T-helper 22 cell (primary cell): ENCODE results near the gene SMTN.
"Not testable (repeated sequence)": the region's sequence is repeated elsewhere in the genome, so short reads cannot be mapped to it uniquely, and the experiment has no call there.

ENCODE experiments used
- DNase-seq: peaks from one replicate; pipeline ENCODE4 v3.0.0-alpha.2; 2020; ENCODE audit warnings: low read depth

Gene SMTN

GRCh38 chr22:31104869-31105268 lies 23.8 kb downstream of the SMTN start:
- no peak for DNase-seq

- no peak for DNase-seq
Measured at GRCh38 chr22:31105282-31105929, 24.3 kb downstream of the SMTN start.

- DNase-seq = no peak
Measured at GRCh38 chr22:31106001-31106571, 25.0 kb downstream of the SMTN start.

- no peak for DNase-seq
Measured at GRCh38 chr22:31106731-31107177, 25.6 kb downstream of the SMTN start.

GRCh38 chr22:31107178-31107893 lies 26.2 kb downstream of the SMTN start, which contains the start of gene SELENOM:
SELENOM (minus strand) TSS chr22:31107568; CDS start chr22:31107505, 63 bp downstream.
- peak; percentile 84 for DNase-seq

- DNase-seq = no peak
Measured at GRCh38 chr22:31107894-31108218, 26.7 kb downstream of the SMTN start.

GRCh38 chr22:31112547-31113091 lies 31.5 kb downstream of the SMTN start:
- not testable (repeated sequence) for DNase-seq

- DNase-seq = no peak
Measured at GRCh38 chr22:31118046-31118820, 37.1 kb downstream of the SMTN start.

- DNase-seq = no peak
Measured at GRCh38 chr22:31119026-31119717, 38.1 kb downstream of the SMTN start.

- no peak for DNase-seq
Measured at GRCh38 chr22:31120230-31120629, 39.1 kb downstream of the SMTN start.

- no peak for DNase-seq
Measured at GRCh38 chr22:31120642-31121041, 39.5 kb downstream of the SMTN start.

GRCh38 chr22:31121403-31121802 lies 40.3 kb downstream of the SMTN start:
- DNase-seq = no peak

GRCh38 chr22:31122196-31122531 lies 41.0 kb downstream of the SMTN start:
- no peak for DNase-seq

- no peak for DNase-seq
Measured at GRCh38 chr22:31122532-31123291, 41.6 kb downstream of the SMTN start, which contains the start of gene INPP5J. INPP5J (plus strand) TSS chr22:31122966; CDS start chr22:31123015, 49 bp downstream.

- DNase-seq = no peak
Measured at GRCh38 chr22:31123292-31123602, 42.1 kb downstream of the SMTN start.

GRCh38 chr22:31124290-31124689 lies 43.2 kb downstream of the SMTN start:
- no peak for DNase-seq

GRCh38 chr22:31124811-31125465 lies 43.8 kb downstream of the SMTN start:
- DNase-seq = no peak

GRCh38 chr22:31125521-31126117 lies 44.5 kb downstream of the SMTN start:
- DNase-seq = no peak

- no peak for DNase-seq
Measured at GRCh38 chr22:31126128-31126868, 45.2 kb downstream of the SMTN start.

- no peak for DNase-seq
Measured at GRCh38 chr22:31126869-31127175, 45.7 kb downstream of the SMTN start.
